ENCODE measurements around the gene LGR6. TPM values are rescaled to one million over a fixed set of nuclear protein-coding genes. Genes with fewer than 3 reads are reported as not detected.

LGR6 gene
- total and polyA plus RNA-seq, 8 donors, result 0.15 to 3.5 (median 0.58) TPM; not detected in 4

DNA sequence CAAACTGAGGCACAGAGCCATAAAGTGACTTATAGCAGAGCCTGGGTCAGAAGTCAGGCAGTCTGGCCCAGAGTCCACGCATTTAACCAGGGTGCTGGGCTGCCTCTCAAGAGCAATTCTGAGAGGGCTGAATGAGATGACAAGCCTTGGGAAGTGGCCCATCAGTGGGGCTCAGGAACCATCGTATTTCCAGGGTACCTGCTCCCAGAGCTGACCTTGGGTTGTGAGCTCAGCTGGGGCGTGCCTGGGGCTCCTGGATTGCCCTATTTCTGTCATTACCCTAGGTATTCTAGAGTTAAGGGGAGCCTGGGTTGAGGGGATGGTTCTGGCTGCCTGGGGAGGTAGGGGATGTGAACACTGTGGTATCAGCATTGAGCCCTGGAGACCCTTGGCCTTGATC, 49.4 kb downstream of the LGR6 start:
- WGBS, 5 donors, result 68 to 87% (median 77%) methylated on average over 3 of the region's 3 CpGs
- Histone ChIP-seq H3K4me1 (no peaks in the 10 kb centered on the region), H3K36me3 (no peaks in the 10 kb centered on the region), H3K9me3 (no peaks in the 10 kb centered on the region), H3K27me3 (peaks cover 0 to 5% (median 0%) of the 10 kb centered on the region in 3 donors), H3K4me3 (no peak overlapping the region), H3K27ac (no peak overlapping the region)
- TF ChIP-seq POLR2AphosphoS5 (IDR thresholded peaks at IDR 0.05) (no peak), EP300 (IDR thresholded peaks at IDR 0.05) (no peak), POLR2A (IDR thresholded peaks at IDR 0.05) (no peak)
- TF ChIP-seq, protein P1, sequence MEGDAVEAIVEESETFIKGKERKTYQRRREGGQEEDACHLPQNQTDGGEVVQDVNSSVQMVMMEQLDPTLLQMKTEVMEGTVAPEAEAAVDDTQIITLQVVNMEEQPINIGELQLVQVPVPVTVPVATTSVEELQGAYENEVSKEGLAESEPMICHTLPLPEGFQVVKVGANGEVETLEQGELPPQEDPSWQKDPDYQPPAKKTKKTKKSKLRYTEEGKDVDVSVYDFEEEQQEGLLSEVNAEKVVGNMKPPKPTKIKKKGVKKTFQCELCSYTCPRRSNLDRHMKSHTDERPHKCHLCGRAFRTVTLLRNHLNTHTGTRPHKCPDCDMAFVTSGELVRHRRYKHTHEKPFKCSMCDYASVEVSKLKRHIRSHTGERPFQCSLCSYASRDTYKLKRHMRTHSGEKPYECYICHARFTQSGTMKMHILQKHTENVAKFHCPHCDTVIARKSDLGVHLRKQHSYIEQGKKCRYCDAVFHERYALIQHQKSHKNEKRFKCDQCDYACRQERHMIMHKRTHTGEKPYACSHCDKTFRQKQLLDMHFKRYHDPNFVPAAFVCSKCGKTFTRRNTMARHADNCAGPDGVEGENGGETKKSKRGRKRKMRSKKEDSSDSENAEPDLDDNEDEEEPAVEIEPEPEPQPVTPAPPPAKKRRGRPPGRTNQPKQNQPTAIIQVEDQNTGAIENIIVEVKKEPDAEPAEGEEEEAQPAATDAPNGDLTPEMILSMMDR (IDR thresholded peaks at IDR 0.05), result no peak
- DNase-seq, result no peak
- intact Hi-C loops (cut with DNase I; ENCODE audit: low total_unique reads), result loop anchor here (10.0 kb wide), 1 partner anchor 62 kb away; no protein-coding TSS in a partner anchor

DNA sequence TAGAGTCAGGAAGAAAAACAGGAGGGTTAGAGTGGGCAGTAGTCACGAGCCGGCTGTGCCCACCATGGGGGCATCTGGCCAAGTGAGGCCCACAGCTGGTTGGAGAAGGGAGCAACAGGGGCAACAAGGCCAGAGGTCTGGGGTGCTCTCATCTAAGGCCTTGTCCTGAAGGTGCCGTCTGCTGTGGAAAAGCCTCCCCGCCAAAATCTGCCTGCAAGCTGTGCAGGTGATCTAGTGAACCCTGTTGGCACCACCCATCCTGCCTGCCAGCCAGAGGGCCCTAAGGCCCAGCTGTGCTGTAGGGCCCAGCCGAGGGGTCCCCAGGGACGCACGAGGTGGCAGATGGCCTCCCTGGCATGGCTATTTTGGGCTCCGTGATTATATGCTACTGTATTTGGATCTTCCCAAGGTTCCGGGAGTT, 51.3 kb downstream of the LGR6 start:
- Histone ChIP-seq H3K4me1 (no peaks in the 10 kb centered on the region), H3K9me3 (no peaks in the 10 kb centered on the region), H3K27me3 (no peaks in the 10 kb centered on the region), H3K36me3 (no peaks in the 10 kb centered on the region), H3K27ac (no peak overlapping the region), H3K4me3 (no peak overlapping the region)
- intact Hi-C loops (cut with DNase I; ENCODE audit: low total_unique reads), result loop anchor here (10.0 kb wide), 1 partner anchor 60 kb away; no protein-coding TSS in a partner anchor
- no peak for DNase-seq
- no peak for TF ChIP-seq POLR2AphosphoS5 (IDR thresholded peaks at IDR 0.05)
- TF ChIP-seq POLR2A (IDR thresholded peaks at IDR 0.05), result no peak
- TF ChIP-seq, protein P1 (IDR thresholded peaks at IDR 0.05), result no peak
- no peak for TF ChIP-seq EP300 (IDR thresholded peaks at IDR 0.05)
- WGBS, 5 donors, result 77 to 100% (median 90%) methylated on average over 6 to 9 of the region's 9 CpGs

DNA sequence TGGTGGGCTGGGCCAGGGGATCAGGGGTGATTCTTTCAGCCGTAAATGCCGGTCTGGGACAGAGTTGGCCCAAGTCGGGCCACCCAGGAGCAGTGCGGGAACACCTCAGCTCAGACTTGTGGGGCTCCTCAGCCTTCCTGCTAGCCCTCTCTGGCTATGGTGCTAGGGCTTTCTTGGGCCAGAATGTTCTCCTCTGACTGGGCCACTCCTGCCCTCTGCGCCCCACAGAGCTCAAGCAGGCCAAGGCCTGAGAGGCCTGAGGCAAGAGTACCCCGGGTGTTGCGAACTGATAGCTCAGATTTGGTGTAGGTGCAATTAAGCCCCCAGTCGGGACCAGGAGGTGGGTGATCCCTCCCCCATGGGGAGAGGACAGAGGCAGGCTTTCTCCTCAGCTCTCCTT, 51.8 kb downstream of the LGR6 start:
- H3K27me3 ChIP-seq, result no peaks in the 10 kb centered on the region
- WGBS, 5 donors, result 89 to 96% (median 93%) methylated on average over 7 to 8 of the region's 8 CpGs
- H3K36me3 ChIP-seq, result no peaks in the 10 kb centered on the region
- intact Hi-C loops (cut with DNase I; ENCODE audit: low total_unique reads), result loop anchor here (10.0 kb wide), 1 partner anchor 59 kb away; no protein-coding TSS in a partner anchor
- H3K9me3 ChIP-seq, result no peaks in the 10 kb centered on the region
- DNase-seq, result no peak
- H3K27ac ChIP-seq, result no peak overlapping the region
- no peaks in the 10 kb centered on the region for H3K4me1 ChIP-seq
- H3K4me3 ChIP-seq, result no peak overlapping the region
- TF ChIP-seq EP300 (IDR thresholded peaks at IDR 0.05) (no peak), POLR2AphosphoS5 (IDR thresholded peaks at IDR 0.05) (no peak), POLR2A (IDR thresholded peaks at IDR 0.05) (no peak)
- TF ChIP-seq, protein P1 (IDR thresholded peaks at IDR 0.05), result no peak

DNA sequence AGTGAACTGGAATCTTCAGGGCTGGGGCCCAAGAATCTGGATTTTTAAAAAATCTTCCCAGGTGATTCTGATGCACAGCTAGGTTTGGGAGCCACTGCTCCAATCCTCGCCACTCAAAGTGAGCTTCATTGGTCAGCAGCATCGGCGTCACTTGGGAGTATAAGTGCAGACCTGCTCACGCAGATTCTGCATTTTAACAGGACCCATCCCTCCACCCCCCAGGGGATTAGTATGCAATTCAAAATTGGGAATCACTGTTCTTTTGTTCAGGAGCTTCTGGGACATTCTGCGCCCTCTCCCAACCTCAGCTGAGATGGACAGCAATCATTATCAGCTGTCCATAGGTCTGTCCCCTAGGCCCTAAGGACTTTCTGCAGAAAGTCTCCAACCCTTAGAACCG, 53.5 kb downstream of the LGR6 start:
- no peak overlapping the region for H3K27ac ChIP-seq
- TF ChIP-seq POLR2AphosphoS5 (IDR thresholded peaks at IDR 0.05), result no peak
- no peak for TF ChIP-seq POLR2A (IDR thresholded peaks at IDR 0.05)
- TF ChIP-seq, protein P1 (IDR thresholded peaks at IDR 0.05), result no peak
- TF ChIP-seq EP300 (IDR thresholded peaks at IDR 0.05), result no peak
- H3K4me1 ChIP-seq, result no peaks in the 10 kb centered on the region
- H3K9me3 ChIP-seq, result no peaks in the 10 kb centered on the region
- H3K36me3 ChIP-seq, result no peaks in the 10 kb centered on the region
- DNase-seq, result no peak
- WGBS, 5 donors, result 88 to 95% (median 90%) methylated on average over 6 of the region's 6 CpGs
- intact Hi-C loops (cut with DNase I; ENCODE audit: low total_unique reads), result loop anchor here (10.0 kb wide), 1 partner anchor 58 kb away; no protein-coding TSS in a partner anchor
- H3K27me3 ChIP-seq, result peaks cover 0 to 6% (median 0%) of the 10 kb centered on the region in 3 donors
- no peak overlapping the region for H3K4me3 ChIP-seq
